Lung (tissue), 12 donors: Measurements from ENCODE around the gene PCAT7. TPM values are rescaled to one million over a fixed set of nuclear protein-coding genes. Genes with fewer than 3 reads are reported as not detected.
"Not testable (repeated sequence)": the region's sequence is repeated elsewhere in the genome, so short reads cannot be mapped to it uniquely, and the experiment has no call there.

Experiments
- ATAC-seq: fragments of 200-7000 bp; cut with Tn5 transposase; one replicate; pipeline ENCODE4 v1.9.1; 2020; ENCODE audit warnings: moderate number of reproducible peaks; ENCODE audit not compliant: insufficient read depth, low FRiP score
- DNase-seq, 3 donors: peaks; one replicate each; pipeline ENCODE4 v3.0.0-alpha.2; 2013 to 2017
- H3K27ac ChIP-seq, 2 donors: one replicate each; pipeline ENCODE4 v1.5.1; 2013; ENCODE audit warnings: mild to moderate bottlenecking in 2 of 2, moderate library complexity in 2 of 2, control low read depth in 1 of 2, inconsistent platforms in 1 of 2, low read depth in 1 of 2, low read length in 1 of 2
- H3K27me3 ChIP-seq, 3 donors: one replicate each; pipeline ENCODE4 v1.5.1; 2013; ENCODE audit warnings: low read length in 2 of 3; ENCODE audit not compliant: control insufficient read depth in 3 of 3, insufficient read depth in 3 of 3
- H3K36me3 ChIP-seq, 4 donors: one replicate each; pipeline ENCODE4 v1.5.1; 2013; ENCODE audit warnings: low read length in 4 of 4, mild to moderate bottlenecking in 1 of 4, moderate library complexity in 1 of 4; ENCODE audit not compliant: control insufficient read depth in 4 of 4, insufficient read depth in 4 of 4
- H3K4me1 ChIP-seq, 5 donors: one replicate each; pipeline ENCODE4 v1.5.1; 2013; ENCODE audit warnings: low read length in 5 of 5, mild to moderate bottlenecking in 2 of 5, moderate library complexity in 1 of 5; ENCODE audit not compliant: control insufficient read depth in 5 of 5, insufficient read depth in 5 of 5
- H3K4me3 ChIP-seq: one replicate; pipeline ENCODE4 v1.5.1; 2013; ENCODE audit warnings: mild to moderate bottlenecking, control low read depth, moderate library complexity
- H3K9ac ChIP-seq, 2 donors: one replicate each; pipeline ENCODE4 v1.5.1; 2013; ENCODE audit warnings: low read length in 2 of 2, control low read depth in 1 of 2; ENCODE audit not compliant: insufficient read depth in 1 of 2
- H3K9me3 ChIP-seq, 4 donors: one replicate each; pipeline ENCODE4 v1.5.1; 2013; ENCODE audit warnings: low read length in 3 of 4, mild to moderate bottlenecking in 1 of 4, moderate library complexity in 1 of 4; ENCODE audit not compliant: control insufficient read depth in 4 of 4, insufficient read depth in 3 of 4
- WGBS, 2 donors: extraction: QIAGEN DNeasy Blood & Tissue Kit; methylation state at CpG; one replicate each; pipeline ENCODE4 v1.1.7; 2013; 5-methylcytosine and 5-hydroxymethylcytosine counted together
- polyA plus RNA-seq, 2 donors: library from polyadenylated mRNA; stranded (reverse); fragments of 200-250 nt; gene quantifications; one replicate each; pipeline ENCODE4 v1.2.1, GENCODE V29; 2013
- total RNA-seq, 2 donors: library from RNA; depleted of rRNA in 1 of 2; stranded (reverse); fragments of >200 nt in 1 of 2; gene quantifications; one replicate each; pipeline ENCODE4 v1.2.1, GENCODE V29; 2014 to 2021
- TF ChIP-seq, protein P1 (sequence below): IDR thresholded peaks from 2 replicates; pipeline ENCODE4 v1.5.1; 2012; ENCODE audit warnings: mild to moderate bottlenecking; ENCODE audit errors: control extremely low read depth, extremely low read depth
- donor health status: control.
- donor health status: control.
- donor health status: Bipolar disorder and iron deficiency.
- donor health status: healthy.
- donor health status: DM: yes; HTN: yes; CAD: no.

Gene PCAT7
- total and polyA plus RNA-seq, 4 donors = 0.09 to 0.28 (median 0.10) TPM; not detected in 1

DNA sequence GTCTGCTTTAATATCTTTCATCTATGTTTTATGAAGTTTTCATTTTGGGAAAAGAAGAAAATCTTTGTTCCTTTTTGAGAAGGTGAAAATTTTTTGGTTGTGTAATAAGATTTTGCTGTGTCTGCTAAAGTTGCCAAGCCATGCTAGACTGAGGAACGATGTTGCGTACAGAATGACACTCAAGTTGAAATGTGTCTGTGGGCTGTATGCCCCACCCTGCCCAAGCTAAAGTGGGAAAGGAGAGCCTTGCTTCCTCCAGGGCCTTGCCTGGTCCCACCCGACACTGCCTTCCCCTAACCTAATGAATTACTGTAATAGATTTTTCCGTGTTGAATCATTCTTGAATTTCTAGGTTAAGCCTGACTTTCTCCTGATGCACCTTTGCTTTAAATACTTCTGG, 2.5 kb downstream of the PCAT7 start:
- ATAC-seq (no peak), DNase-seq (no peak)
- no peaks in the 10 kb centered on the region for H3K27me3 ChIP-seq
- no peaks in the 10 kb centered on the region for H3K9me3 ChIP-seq
- no peak overlapping the region for H3K9ac ChIP-seq
- no peak overlapping the region for H3K27ac ChIP-seq
- no peaks in the 10 kb centered on the region for H3K36me3 ChIP-seq
- no peak overlapping the region for H3K4me3 ChIP-seq
- TF ChIP-seq, protein P1, sequence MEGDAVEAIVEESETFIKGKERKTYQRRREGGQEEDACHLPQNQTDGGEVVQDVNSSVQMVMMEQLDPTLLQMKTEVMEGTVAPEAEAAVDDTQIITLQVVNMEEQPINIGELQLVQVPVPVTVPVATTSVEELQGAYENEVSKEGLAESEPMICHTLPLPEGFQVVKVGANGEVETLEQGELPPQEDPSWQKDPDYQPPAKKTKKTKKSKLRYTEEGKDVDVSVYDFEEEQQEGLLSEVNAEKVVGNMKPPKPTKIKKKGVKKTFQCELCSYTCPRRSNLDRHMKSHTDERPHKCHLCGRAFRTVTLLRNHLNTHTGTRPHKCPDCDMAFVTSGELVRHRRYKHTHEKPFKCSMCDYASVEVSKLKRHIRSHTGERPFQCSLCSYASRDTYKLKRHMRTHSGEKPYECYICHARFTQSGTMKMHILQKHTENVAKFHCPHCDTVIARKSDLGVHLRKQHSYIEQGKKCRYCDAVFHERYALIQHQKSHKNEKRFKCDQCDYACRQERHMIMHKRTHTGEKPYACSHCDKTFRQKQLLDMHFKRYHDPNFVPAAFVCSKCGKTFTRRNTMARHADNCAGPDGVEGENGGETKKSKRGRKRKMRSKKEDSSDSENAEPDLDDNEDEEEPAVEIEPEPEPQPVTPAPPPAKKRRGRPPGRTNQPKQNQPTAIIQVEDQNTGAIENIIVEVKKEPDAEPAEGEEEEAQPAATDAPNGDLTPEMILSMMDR = no peak
- 76 to 79% methylated on average over 4 of the region's 4 CpGs for WGBS, 2 donors
- no peaks in the 10 kb centered on the region for H3K4me1 ChIP-seq

DNA sequence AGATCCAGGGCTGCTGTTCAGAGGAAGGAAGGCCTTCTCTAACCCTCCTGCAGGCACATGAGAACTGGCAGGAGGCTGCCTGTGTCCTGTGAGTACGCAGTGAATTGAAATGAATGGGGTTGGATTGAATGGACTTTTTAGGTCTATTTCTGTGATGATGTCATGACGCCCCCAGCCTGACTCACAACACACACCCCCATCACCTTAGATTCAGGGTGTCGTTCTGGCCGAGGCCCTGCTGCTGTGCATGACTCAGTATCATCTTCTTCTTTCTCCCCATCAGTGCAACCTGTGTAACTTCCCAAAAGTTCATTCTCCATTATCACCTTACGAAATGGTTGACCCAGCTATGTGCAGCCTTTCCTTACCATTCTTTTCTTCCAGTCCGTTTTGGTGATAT, 5.4 kb downstream of the PCAT7 start:
- 90 to 93% methylated on average over 6 of the region's 6 CpGs for WGBS, 2 donors
- Histone ChIP-seq H3K27ac (no peak overlapping the region), H3K36me3 (no peaks in the 10 kb centered on the region), H3K27me3 (no peaks in the 10 kb centered on the region), H3K9ac (no peak overlapping the region), H3K9me3 (no peaks in the 10 kb centered on the region), H3K4me1 (no peaks in the 10 kb centered on the region), H3K4me3 (no peak overlapping the region)
- DNase-seq = no peak
- TF ChIP-seq, protein P1 = no peak
- no peak for ATAC-seq

DNA sequence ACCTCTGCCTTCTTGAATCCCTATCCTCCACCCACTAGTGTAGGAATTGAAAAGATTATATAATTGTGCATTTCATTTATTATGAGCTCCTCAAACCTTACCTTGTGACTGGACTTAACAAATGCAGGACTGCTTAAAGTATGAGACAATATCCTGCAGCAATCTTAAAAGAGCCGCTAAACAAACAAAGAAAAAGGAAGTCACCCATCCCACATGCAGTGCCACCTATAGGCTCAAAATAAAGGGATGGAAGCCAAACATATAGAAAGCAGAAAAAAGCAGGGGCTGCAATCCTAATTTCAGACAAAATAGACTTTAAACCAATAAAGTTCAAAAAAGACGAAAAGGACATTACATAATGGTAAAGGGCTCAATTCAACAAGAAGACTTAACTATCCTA, 8.7 kb downstream of the PCAT7 start:
- TF ChIP-seq, protein P1 = no peak
- Histone ChIP-seq H3K9ac (no peak overlapping the region), H3K27me3 (no peaks in the 10 kb centered on the region), H3K4me1 (peaks cover 0 to 8% (median 0%) of the 10 kb centered on the region in 5 donors), H3K4me3 (no peak overlapping the region), H3K27ac (no peak overlapping the region), H3K36me3 (no peaks in the 10 kb centered on the region), H3K9me3 (no peaks in the 10 kb centered on the region)
- no peak for DNase-seq
- WGBS, 2 donors = 61 to 73% methylated on average over 2 of the region's 2 CpGs
- ATAC-seq = no peak

DNA sequence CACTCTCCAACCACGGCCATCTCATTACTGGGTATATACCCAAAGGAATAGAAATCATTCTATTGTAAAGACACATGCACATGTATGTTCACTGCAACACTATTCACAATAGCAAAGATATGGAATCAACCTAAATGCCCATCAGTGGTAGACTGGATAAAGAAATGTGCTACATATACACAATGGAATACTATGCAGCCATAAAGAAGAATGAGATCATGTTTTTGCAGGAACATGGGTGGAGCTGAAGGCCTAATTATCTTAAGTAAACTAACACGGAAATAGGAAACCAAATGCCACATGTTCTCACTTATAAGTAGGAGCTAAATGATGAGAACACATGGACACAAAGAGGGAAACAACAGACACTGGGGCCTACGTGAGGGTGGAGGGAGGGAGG, 9.4 kb downstream of the PCAT7 start:
- not testable (repeated sequence) for DNase-seq, ATAC-seq, H3K4me1 ChIP-seq, H3K36me3 ChIP-seq, H3K27me3 ChIP-seq, H3K4me3 ChIP-seq, H3K9me3 ChIP-seq, H3K27ac ChIP-seq, H3K9ac ChIP-seq
- WGBS, 2 donors = 71 to 79% methylated on average over 3 of the region's 3 CpGs
